ENCODE results near the gene DEDD. TPM values are rescaled to one million over a fixed set of nuclear protein-coding genes. Genes with fewer than 3 reads are reported as not detected.

Gene DEDD
- total RNA-seq, 1 experiment from 2014 or later: 29.8 TPM

DNA sequence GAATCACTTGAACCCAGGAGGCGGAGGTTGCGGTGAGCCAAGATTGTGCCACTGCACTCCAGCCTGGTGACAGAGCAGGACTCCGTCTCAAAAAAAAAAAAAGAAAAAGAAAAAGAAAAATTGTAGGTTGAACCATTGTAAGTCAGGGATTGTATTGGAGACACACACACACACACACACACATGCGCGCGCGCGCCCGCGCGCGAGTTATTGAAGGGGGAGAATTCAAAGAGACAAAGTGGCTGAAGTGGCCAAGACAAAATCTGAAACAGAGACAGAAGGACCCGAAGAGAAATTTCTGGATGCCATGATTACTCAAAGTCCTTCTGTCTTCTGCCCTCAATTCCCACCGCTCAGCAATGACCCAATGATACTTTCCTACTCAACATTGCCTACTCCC lies 38.0 kb downstream of the DEDD start:
- Histone ChIP-seq H3K27me3 (ENCODE audit: insufficient read depth, low read depth) (no peaks in the 10 kb centered on the region), H2AFZ (no peak overlapping the region), H3F3A (ENCODE audit: insufficient read depth, low read depth) (peaks cover 23% of the 10 kb centered on the region), H3K4me3 (no peak overlapping the region), H3K4me2 (no peak overlapping the region), H3K9me3 (ENCODE audit: insufficient read depth, low read depth) (no peaks in the 10 kb centered on the region), H3K9me2 (ENCODE audit: insufficient read depth) (no peaks in the 10 kb centered on the region), H4K20me1 (ENCODE audit: insufficient read depth) (no peaks in the 10 kb centered on the region), H3K27ac (no peak overlapping the region), H3K79me2 (ENCODE audit: low read depth) (no peaks in the 10 kb centered on the region), H3K36me3 (ENCODE audit: low read depth) (no peaks in the 10 kb centered on the region), H3K4me1 (replicated peaks; ENCODE audit: insufficient read depth) (peaks cover 55% of the 10 kb centered on the region)
- DNase-seq: no peak
- ChIA-PET POLR2A (ENCODE audit: unreplicated experiment) (no interaction called here), CTCF (no interaction called here)
- no peak for TF ChIP-seq EZH2 (IDR thresholded peaks at IDR 0.05; ENCODE audit: low read depth)
- TF ChIP-seq, protein P1, sequence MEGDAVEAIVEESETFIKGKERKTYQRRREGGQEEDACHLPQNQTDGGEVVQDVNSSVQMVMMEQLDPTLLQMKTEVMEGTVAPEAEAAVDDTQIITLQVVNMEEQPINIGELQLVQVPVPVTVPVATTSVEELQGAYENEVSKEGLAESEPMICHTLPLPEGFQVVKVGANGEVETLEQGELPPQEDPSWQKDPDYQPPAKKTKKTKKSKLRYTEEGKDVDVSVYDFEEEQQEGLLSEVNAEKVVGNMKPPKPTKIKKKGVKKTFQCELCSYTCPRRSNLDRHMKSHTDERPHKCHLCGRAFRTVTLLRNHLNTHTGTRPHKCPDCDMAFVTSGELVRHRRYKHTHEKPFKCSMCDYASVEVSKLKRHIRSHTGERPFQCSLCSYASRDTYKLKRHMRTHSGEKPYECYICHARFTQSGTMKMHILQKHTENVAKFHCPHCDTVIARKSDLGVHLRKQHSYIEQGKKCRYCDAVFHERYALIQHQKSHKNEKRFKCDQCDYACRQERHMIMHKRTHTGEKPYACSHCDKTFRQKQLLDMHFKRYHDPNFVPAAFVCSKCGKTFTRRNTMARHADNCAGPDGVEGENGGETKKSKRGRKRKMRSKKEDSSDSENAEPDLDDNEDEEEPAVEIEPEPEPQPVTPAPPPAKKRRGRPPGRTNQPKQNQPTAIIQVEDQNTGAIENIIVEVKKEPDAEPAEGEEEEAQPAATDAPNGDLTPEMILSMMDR (conservative IDR thresholded peaks at IDR 0.05): no peak
- BruUV-seq (replicated peaks): no TSS peak
- intact Hi-C loops (cut with micrococcal nuclease; ENCODE audit: unreplicated experiment): no loop called here

DNA sequence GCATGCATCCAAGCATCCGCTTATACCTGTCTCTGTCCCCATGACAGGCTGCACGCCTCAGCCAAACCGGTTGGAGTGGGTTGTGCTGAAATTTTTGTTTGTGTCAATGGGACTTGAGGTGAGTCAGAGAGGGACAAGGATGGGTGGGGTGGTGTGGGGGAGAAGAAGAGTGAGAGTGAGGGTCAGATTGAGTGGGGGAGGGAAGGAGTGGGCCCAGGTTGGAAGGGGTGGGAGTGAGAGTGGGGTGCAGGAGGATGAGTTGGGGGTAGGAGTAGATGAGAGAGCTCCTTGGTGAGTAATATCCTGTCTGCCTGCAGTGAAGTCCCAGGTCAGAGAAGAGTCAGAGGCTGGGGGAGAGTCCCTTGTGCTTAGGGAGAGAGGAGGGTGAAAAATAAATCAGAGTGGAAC lies 39.8 kb downstream of the DEDD start:
- ChIA-PET POLR2A (ENCODE audit: unreplicated experiment) (interaction anchor here (0.8 kb wide), 1 partner anchor 47 kb away, joined by 5 read pairs; the partner anchor contains the start of gene USF1), CTCF (no interaction called here)
- intact Hi-C loops (cut with micrococcal nuclease; ENCODE audit: unreplicated experiment): no loop called here
- Histone ChIP-seq H3F3A (ENCODE audit: insufficient read depth, low read depth) (peaks cover 13% of the 10 kb centered on the region), H3K9me3 (ENCODE audit: insufficient read depth, low read depth) (no peaks in the 10 kb centered on the region), H3K79me2 (ENCODE audit: low read depth) (peaks cover 14% of the 10 kb centered on the region), H3K4me3 (no peak overlapping the region), H3K27ac (peak overlapping the region; percentile 46), H3K4me1 (replicated peaks; ENCODE audit: insufficient read depth) (peaks cover 70% of the 10 kb centered on the region), H3K4me2 (peak overlapping the region; percentile 50), H2AFZ (no peak overlapping the region), H3K27me3 (ENCODE audit: insufficient read depth, low read depth) (no peaks in the 10 kb centered on the region), H3K9me2 (ENCODE audit: insufficient read depth) (no peaks in the 10 kb centered on the region), H3K36me3 (ENCODE audit: low read depth) (no peaks in the 10 kb centered on the region), H4K20me1 (ENCODE audit: insufficient read depth) (no peaks in the 10 kb centered on the region)
- DNase-seq: peak; percentile 56 to 82
- TF ChIP-seq, protein P1 (conservative IDR thresholded peaks at IDR 0.05): no peak
- no peak for TF ChIP-seq EZH2 (IDR thresholded peaks at IDR 0.05; ENCODE audit: low read depth)
- BruUV-seq (replicated peaks): no TSS peak

DNA sequence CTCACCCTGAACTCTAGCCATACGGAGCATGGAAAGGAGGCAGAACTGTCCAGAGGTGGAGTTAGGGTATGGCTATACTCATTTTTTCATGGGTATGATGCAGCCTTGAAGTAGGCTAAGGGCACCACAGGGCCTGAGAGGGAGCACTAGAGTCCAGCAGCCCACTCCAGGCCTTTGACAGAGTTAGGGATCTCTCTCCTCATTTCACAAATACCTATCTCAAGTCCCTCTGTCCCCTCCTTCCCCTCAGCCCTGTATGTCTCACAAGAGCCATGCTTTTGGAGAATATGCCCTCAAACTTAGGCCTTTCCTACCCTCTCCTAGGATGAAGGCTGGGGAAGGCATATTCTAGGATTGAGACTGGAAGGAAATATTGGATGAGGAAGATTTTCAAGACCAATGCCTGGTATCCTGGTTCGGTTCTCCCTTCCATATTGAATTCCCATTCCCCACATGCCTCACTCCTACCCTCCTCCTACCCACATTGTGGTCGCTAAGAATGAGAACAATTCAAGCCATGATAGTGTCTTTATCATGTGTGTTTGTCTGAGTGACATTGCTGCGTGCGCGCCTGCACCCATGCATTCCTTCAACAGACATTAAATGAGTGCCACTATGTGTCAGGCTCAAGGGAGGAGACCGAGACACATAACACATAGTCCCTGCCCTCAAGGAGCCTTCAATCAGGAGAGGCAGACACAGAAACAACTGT lies 40.5 kb downstream of the DEDD start:
- no peak overlapping the region for H2AFZ ChIP-seq
- no peaks in the 10 kb centered on the region for H3K27me3 ChIP-seq (ENCODE audit: insufficient read depth, low read depth)
- no peaks in the 10 kb centered on the region for H3K9me3 ChIP-seq (ENCODE audit: insufficient read depth, low read depth)
- no peak overlapping the region; the same call in 1 of the 2 replicates for H3K27ac ChIP-seq
- H3K36me3 ChIP-seq (ENCODE audit: low read depth): no peaks in the 10 kb centered on the region
- H3K4me2 ChIP-seq: peak overlapping the region; percentile 50
- intact Hi-C loops (cut with micrococcal nuclease; ENCODE audit: unreplicated experiment): no loop called here
- peaks cover 71% of the 10 kb centered on the region for H3K4me1 ChIP-seq (replicated peaks; ENCODE audit: insufficient read depth)
- no peak for DNase-seq
- CTCF ChIA-PET: no interaction called here
- H3F3A ChIP-seq (ENCODE audit: insufficient read depth, low read depth): peaks cover 17% of the 10 kb centered on the region
- no peak for TF ChIP-seq EZH2 (IDR thresholded peaks at IDR 0.05; ENCODE audit: low read depth)
- TF ChIP-seq, protein P1 (conservative IDR thresholded peaks at IDR 0.05): no peak
- POLR2A ChIA-PET (ENCODE audit: unreplicated experiment): interaction anchor here (0.8 kb wide), 1 partner anchor 46 kb away, joined by 5 read pairs; the partner anchor contains the start of gene USF1
- no peak overlapping the region for H3K4me3 ChIP-seq
- H3K9me2 ChIP-seq (ENCODE audit: insufficient read depth): no peaks in the 10 kb centered on the region
- peaks cover 21% of the 10 kb centered on the region for H3K79me2 ChIP-seq (ENCODE audit: low read depth)
- BruUV-seq (replicated peaks): no TSS peak
- H4K20me1 ChIP-seq (ENCODE audit: insufficient read depth): no peaks in the 10 kb centered on the region

Data from PC-9 (cell line).